Heart right ventricle (tissue), 16 donors: ENCODE data around the gene PIGC. TPM values are rescaled to one million over a fixed set of nuclear protein-coding genes. Genes with fewer than 3 reads are reported as not detected.

Experiments used
- ATAC-seq, 8 donors: fragments of 200-7000 bp; cut with Tn5 transposase; one replicate each; pipeline ENCODE4 v1.9.1; 2020; ENCODE audit warnings: mild to moderate bottlenecking in 8 of 8, moderate library complexity in 8 of 8, moderate number of reproducible peaks in 1 of 8
- DNase-seq, 2 donors: peaks; one replicate each; pipeline ENCODE4 v3.0.0-alpha.2; 2020
- H3K27ac ChIP-seq, 10 donors: fragments of 200-600 bp; sonication (generic) in 2 of 10; one replicate each; pipeline versions ENCODE4 v1.5.0 to v1.8.0; 2020 to 2022; ENCODE audit warnings: mild to moderate bottlenecking in 3 of 10
- H3K27me3 ChIP-seq, 7 donors: fragments of 200-600 bp; one replicate each; pipeline ENCODE4 v1.8.0; 2021 to 2022; ENCODE audit warnings: mild to moderate bottlenecking in 2 of 7
- H3K36me3 ChIP-seq, 9 donors: fragments of 200-600 bp; sonication (generic) in 1 of 9; one replicate each; pipeline versions ENCODE4 v1.5.0 to v1.8.0; 2020 to 2022; ENCODE audit warnings: mild to moderate bottlenecking in 2 of 9
- H3K4me1 ChIP-seq, 9 donors: fragments of 200-600 bp; sonication (generic) in 1 of 9; one replicate each; pipeline versions ENCODE4 v1.5.0 to v1.8.0; 2020 to 2022; ENCODE audit warnings: mild to moderate bottlenecking in 4 of 9
- H3K4me3 ChIP-seq, 10 donors: fragments of 200-600 bp; sonication (generic) in 2 of 10; one replicate each; pipeline versions ENCODE4 v1.5.0 to v1.8.0; 2020 to 2022; ENCODE audit warnings: mild to moderate bottlenecking in 7 of 10, moderate library complexity in 2 of 10
- H3K9me3 ChIP-seq, 11 donors: fragments of 200-600 bp in 10 of 11; sonication (generic) in 2 of 11; one replicate each; pipeline versions ENCODE4 v1.5.0 to v1.8.0; 2013 to 2022; ENCODE audit warnings: mild to moderate bottlenecking in 2 of 11, control low read depth in 1 of 11, moderate library complexity in 1 of 11
- WGBS, 2 donors: extraction: QIAGEN DNeasy Blood & Tissue Kit; methylation state at CpG; one replicate each; pipeline ENCODE4 v1.1.7; 2013; ENCODE audit warnings: inconsistent platforms in 1 of 2; 5-methylcytosine and 5-hydroxymethylcytosine counted together
- intact Hi-C, 10 donors: fragments of 100-400 bp; cut with DNase I; formaldehyde crosslinking; loops; one replicate each; pipeline versions ENCODE4 v1.11.1 to v1.14.2; 2022
- polyA plus RNA-seq, 2 donors: library from polyadenylated mRNA; stranded (reverse); fragments of 200-250 nt; gene quantifications; one replicate each; pipeline ENCODE4 v1.2.3, GENCODE V29; 2013
- total RNA-seq, 10 donors: library from RNA; stranded (reverse); fragmentation: NEBNext Ultra II Directional in 3 of 10; extraction: Animal tissue kit (Norgen Biotek cat#: 25700) in 3 of 10; gene quantifications; one replicate each; pipeline versions ENCODE4 v1.2.1 to v1.2.4, GENCODE V29; 2021 to 2023
- TF ChIP-seq, protein P1 (sequence below), 9 donors: fragments of 200-600 bp; sonication (generic) in 2 of 9; IDR thresholded peaks; one replicate each; pipeline versions ENCODE4 v1.5.0 to v1.8.0; 2021 to 2022; ENCODE audit warnings: antibody characterized with exemption in 9 of 9, mild to moderate bottlenecking in 5 of 9, moderate library complexity in 1 of 9
- donor health status: Arrhythmogenic right ventricular cardiomyopathy.
- donor health status: ischemic (EF 13 %, LVEDD 7.1; RV severe dilation, severe dysfunction).
- donor health status: healthy with polysubstance abuse.
- donor health status: DM: no; HTN: yes; CAD: no.
- donor health status: DM: no; HTN: no; CAD: no.
- donor health status: ischemic (EF 25% LVEDD 6.9; RV normal size, moderate dysfunction).
- donor health status: ischemic (EF 25% LVEDD 5.7; RV mildly dilated, moderate dysfunction).
- donor health status: healthy.
- donor health status: DM: yes; HTN: yes; CAD: no.
- donor health status: Ischemic cardiomyopathy.
- donor health status: ischemic (EF 35%, LVEDD 5.7; RV mildly dilated, moderate dysfunction).
- donor health status: nonischemic (EF 11% LVEDD 7.7; RV severe dilation, severe dysfunction).
- donor health status: DM: yes; HTN: yes; CAD: no.
- donor health status: PGD.
- donor health status: ischemic (EF 29% LVEDD 5.4; RV normal size, mild dysfunction).
- donor health status: nonischemic (EF 23%, LVEDD 6.1; RV moderate dilation, normal function).

PIGC gene
- total and polyA plus RNA-seq, 12 donors, result 9.3 to 21.2 (median 13.9) TPM

DNA sequence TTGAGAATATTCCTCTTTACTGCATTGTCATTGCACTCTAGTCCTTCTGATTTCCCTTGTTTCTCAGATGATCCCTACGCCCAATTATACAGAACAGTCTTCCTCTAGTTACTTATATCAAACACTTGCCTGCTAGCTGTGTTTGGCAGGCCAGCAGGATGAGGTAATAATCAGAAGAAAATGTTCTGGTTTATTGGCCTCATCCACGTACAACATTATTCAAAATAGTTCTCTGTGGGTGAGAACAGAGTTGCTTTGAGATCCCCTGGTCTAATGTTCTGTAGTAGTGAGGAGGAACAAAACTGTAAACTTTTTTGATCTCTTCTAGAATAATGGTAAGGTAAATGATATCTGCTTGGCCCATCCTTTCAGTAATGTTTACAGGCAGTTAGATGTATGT lies 45.7 kb downstream of the PIGC start:
- 44 to 49% methylated on average over 2 of the region's 2 CpGs for WGBS, 2 donors
- intact Hi-C loops, result loop anchor here in 7 of 10 donors (1.0 to 10.0 kb wide), 9 partner anchors 41 to 308 kb away; no protein-coding TSS in a partner anchor
- H3K27ac ChIP-seq, result peak overlapping the region; percentile 3 to 78 (median 58)
- DNase-seq, result no peak
- H3K4me3 ChIP-seq, result no peak overlapping the region
- no peaks in the 10 kb centered on the region for H3K9me3 ChIP-seq
- no peaks in the 10 kb centered on the region for H3K27me3 ChIP-seq
- TF ChIP-seq, protein P1, sequence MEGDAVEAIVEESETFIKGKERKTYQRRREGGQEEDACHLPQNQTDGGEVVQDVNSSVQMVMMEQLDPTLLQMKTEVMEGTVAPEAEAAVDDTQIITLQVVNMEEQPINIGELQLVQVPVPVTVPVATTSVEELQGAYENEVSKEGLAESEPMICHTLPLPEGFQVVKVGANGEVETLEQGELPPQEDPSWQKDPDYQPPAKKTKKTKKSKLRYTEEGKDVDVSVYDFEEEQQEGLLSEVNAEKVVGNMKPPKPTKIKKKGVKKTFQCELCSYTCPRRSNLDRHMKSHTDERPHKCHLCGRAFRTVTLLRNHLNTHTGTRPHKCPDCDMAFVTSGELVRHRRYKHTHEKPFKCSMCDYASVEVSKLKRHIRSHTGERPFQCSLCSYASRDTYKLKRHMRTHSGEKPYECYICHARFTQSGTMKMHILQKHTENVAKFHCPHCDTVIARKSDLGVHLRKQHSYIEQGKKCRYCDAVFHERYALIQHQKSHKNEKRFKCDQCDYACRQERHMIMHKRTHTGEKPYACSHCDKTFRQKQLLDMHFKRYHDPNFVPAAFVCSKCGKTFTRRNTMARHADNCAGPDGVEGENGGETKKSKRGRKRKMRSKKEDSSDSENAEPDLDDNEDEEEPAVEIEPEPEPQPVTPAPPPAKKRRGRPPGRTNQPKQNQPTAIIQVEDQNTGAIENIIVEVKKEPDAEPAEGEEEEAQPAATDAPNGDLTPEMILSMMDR (IDR thresholded peaks at IDR 0.05), result no peak
- H3K4me1 ChIP-seq, result peaks cover 0 to 61% (median 45%) of the 10 kb centered on the region in 9 donors
- no peaks in the 10 kb centered on the region for H3K36me3 ChIP-seq
- ATAC-seq, result peak in 7 of 8 donors; percentile 39 to 82 (median 57)

DNA sequence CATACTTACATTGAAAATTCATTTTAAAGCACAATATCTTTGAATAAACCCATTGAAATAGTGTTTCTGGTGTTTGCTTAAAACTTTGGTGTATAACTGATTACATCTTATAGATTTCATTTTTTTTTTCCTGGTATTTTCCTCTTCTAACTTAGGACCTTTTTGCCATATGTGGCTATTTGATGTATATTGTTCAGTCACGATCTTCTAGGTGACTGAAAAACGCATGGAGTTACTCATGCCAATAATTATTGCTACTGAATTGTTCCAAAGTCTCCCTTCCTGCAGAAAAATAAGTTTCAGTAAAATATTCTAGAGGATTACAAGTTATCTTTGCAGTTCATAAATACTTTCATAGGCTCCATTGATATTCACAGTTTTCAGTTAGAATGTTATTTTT lies 46.2 kb downstream of the PIGC start:
- H3K4me3 ChIP-seq, result no peak overlapping the region
- ATAC-seq (no peak), DNase-seq (no peak)
- H3K36me3 ChIP-seq, result no peaks in the 10 kb centered on the region
- peaks cover 0 to 66% (median 46%) of the 10 kb centered on the region in 9 donors for H3K4me1 ChIP-seq
- H3K27me3 ChIP-seq, result no peaks in the 10 kb centered on the region
- H3K27ac ChIP-seq, result peak overlapping the region in 7 of 10 donors; percentile 50 to 78 (median 66)
- H3K9me3 ChIP-seq, result no peaks in the 10 kb centered on the region
- intact Hi-C loops, result loop anchor here in 7 of 10 donors (1.0 to 10.0 kb wide), 9 partner anchors 40 to 307 kb away; no protein-coding TSS in a partner anchor
- TF ChIP-seq, protein P1 (IDR thresholded peaks at IDR 0.05), result no peak
- WGBS, 2 donors, result 82% methylated on average over 2 of the region's 2 CpGs

DNA sequence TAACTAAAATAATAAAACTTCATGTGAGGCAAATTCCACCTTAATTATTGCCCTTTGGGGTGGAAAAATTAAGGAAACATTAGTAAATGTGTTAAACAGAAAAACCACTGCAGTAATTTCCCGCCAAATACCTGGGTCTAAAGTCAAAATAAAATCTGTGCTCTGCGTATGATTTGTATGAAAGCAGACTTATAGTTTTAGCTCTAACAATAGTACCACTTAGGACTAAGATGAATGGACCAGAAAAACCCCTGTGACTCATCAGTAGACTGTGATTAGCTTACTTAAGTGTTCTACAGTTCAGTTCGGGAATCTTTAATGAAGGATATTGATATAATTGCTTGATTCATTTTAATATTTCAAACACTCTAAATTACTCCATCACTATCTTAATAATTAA lies 46.6 kb downstream of the PIGC start:
- TF ChIP-seq, protein P1 (IDR thresholded peaks at IDR 0.05), result no peak
- DNase-seq, result no peak
- intact Hi-C loops, result loop anchor here in 7 of 10 donors (5.0 to 10.0 kb wide), 7 partner anchors 40 to 305 kb away; no protein-coding TSS in a partner anchor
- no peaks in the 10 kb centered on the region for H3K9me3 ChIP-seq
- ATAC-seq, result peak in 4 of 8 donors; percentile 34 to 72 (median 56)
- peaks cover 0 to 69% (median 46%) of the 10 kb centered on the region in 9 donors for H3K4me1 ChIP-seq
- H3K36me3 ChIP-seq, result no peaks in the 10 kb centered on the region
- H3K4me3 ChIP-seq, result no peak overlapping the region
- peak overlapping the region in 6 of 10 donors; percentile 9 to 68 (median 56) for H3K27ac ChIP-seq
- WGBS, 2 donors, result 64 to 68% methylated on average over 3 of the region's 3 CpGs
- no peaks in the 10 kb centered on the region for H3K27me3 ChIP-seq

DNA sequence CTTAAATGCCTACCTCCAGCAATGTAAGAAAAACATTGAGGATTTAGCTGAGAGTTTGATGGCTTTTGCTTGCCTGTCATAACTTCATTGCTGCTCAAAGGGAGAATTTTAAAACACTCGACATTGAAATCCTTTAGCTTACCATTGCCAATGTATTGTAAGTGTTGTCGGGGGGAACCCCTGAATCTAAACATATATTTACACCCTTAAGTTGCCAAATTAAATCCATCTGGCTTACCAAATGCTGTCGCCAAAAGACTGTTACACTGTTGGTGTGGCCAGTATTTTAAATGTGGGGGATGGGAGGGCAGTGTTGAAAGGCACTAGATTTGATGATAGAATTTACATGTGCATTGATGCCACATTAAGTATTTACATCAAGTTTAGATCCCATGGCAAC lies 48.3 kb downstream of the PIGC start:
- no peak for ATAC-seq
- 89 to 94% methylated on average over 3 of the region's 3 CpGs for WGBS, 2 donors
- H3K27ac ChIP-seq, result no peak overlapping the region
- H3K36me3 ChIP-seq, result no peaks in the 10 kb centered on the region
- H3K4me3 ChIP-seq, result no peak overlapping the region
- H3K27me3 ChIP-seq, result no peaks in the 10 kb centered on the region
- DNase-seq, result no peak
- H3K9me3 ChIP-seq, result no peaks in the 10 kb centered on the region
- TF ChIP-seq, protein P1 (IDR thresholded peaks at IDR 0.05), result no peak
- H3K4me1 ChIP-seq, result peaks cover 0 to 84% (median 46%) of the 10 kb centered on the region in 9 donors
- intact Hi-C loops, result loop anchor here in 7 of 10 donors (5.0 to 10.0 kb wide), 7 partner anchors 38 to 303 kb away; no protein-coding TSS in a partner anchor
